Liver (tissue), 3 donors: Measurements from ENCODE around the gene PTPRH.

Experiments
- EGR1 ChIP-seq, 2 donors: IDR thresholded peaks; 2 replicates each; pipeline ENCODE4 v1.6.1; 2016 to 2018; ENCODE audit warnings: antibody characterized with exemption in 2 of 2, low read depth in 2 of 2
- GABPA ChIP-seq, 2 donors: IDR thresholded peaks in 1 of 2; conservative IDR thresholded peaks in 1 of 2; 2 replicates each; pipeline ENCODE4 v1.6.1; 2016; ENCODE audit warnings: antibody characterized with exemption in 2 of 2, mild to moderate bottlenecking in 1 of 2, moderate library complexity in 1 of 2
- NR2F2 ChIP-seq: IDR thresholded peaks from 2 replicates; pipeline ENCODE4 v1.6.1; 2016; ENCODE audit warnings: antibody characterized with exemption
- RAD21 ChIP-seq, 2 donors: IDR thresholded peaks; 2 replicates each; pipeline ENCODE4 v1.6.1; 2016; ENCODE audit warnings: antibody characterized with exemption in 2 of 2, mild to moderate bottlenecking in 2 of 2
- RXRA ChIP-seq, 2 donors: IDR thresholded peaks; 2 replicates each; pipeline ENCODE4 v1.6.1; 2017 to 2018; ENCODE audit warnings: antibody characterized with exemption in 2 of 2, mild to moderate bottlenecking in 1 of 2
- TAF1 ChIP-seq: conservative IDR thresholded peaks from 2 replicates; pipeline ENCODE4 v1.6.1; 2016; ENCODE audit warnings: antibody characterized with exemption, mild to moderate bottlenecking
- YY1 ChIP-seq: IDR thresholded peaks from 2 replicates; pipeline ENCODE4 v1.6.1; 2016; ENCODE audit warnings: antibody characterized with exemption, mild to moderate bottlenecking
- TF ChIP-seq, protein P1 (sequence below): IDR thresholded peaks from 2 replicates; pipeline ENCODE4 v1.6.1; 2016; ENCODE audit warnings: antibody characterized with exemption
- TF ChIP-seq, protein P2 (sequence below): IDR thresholded peaks from 2 replicates; pipeline ENCODE4 v1.6.1; 2016; ENCODE audit warnings: antibody characterized with exemption, mild to moderate bottlenecking
- TF ChIP-seq, protein P3 (sequence below): IDR thresholded peaks from 2 replicates; pipeline ENCODE4 v1.6.1; 2016; ENCODE audit warnings: antibody characterized with exemption
- TF ChIP-seq, protein P4 (sequence below): fragments of 150-350 bp; IDR thresholded peaks from 2 replicates; pipeline ENCODE4 v1.5.1; 2017; ENCODE audit warnings: improper control_type of control experiment, low read depth, low read length; ENCODE audit not compliant: missing input control
- donor health status: healthy.
- donor health status: healthy.

DNA sequence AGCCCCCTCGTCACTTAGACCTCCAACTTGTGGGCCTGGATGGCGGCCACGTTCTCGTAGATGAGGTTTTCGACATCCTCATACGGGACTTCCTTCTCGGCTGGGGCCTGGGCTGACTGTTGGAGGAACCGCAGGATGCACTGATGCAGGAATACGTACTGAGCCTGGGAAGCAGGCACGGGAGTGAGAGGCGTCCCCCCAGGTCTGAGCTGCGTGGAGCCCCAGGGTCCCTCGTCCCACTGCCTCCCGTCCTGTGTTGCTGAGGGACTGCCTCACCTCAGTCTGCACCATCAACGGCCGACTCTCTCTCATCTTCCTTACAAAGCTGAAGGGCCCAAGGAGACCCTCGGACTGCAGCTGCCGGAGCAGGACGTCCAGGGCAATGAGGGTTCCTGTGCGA lies 27.6 kb downstream of the PTPRH start:
- TF ChIP-seq, protein P1, sequence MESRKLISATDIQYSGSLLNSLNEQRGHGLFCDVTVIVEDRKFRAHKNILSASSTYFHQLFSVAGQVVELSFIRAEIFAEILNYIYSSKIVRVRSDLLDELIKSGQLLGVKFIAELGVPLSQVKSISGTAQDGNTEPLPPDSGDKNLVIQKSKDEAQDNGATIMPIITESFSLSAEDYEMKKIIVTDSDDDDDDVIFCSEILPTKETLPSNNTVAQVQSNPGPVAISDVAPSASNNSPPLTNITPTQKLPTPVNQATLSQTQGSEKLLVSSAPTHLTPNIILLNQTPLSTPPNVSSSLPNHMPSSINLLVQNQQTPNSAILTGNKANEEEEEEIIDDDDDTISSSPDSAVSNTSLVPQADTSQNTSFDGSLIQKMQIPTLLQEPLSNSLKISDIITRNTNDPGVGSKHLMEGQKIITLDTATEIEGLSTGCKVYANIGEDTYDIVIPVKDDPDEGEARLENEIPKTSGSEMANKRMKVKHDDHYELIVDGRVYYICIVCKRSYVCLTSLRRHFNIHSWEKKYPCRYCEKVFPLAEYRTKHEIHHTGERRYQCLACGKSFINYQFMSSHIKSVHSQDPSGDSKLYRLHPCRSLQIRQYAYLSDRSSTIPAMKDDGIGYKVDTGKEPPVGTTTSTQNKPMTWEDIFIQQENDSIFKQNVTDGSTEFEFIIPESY: no peak
- TF ChIP-seq TAF1: no peak
- TF ChIP-seq, protein P2, sequence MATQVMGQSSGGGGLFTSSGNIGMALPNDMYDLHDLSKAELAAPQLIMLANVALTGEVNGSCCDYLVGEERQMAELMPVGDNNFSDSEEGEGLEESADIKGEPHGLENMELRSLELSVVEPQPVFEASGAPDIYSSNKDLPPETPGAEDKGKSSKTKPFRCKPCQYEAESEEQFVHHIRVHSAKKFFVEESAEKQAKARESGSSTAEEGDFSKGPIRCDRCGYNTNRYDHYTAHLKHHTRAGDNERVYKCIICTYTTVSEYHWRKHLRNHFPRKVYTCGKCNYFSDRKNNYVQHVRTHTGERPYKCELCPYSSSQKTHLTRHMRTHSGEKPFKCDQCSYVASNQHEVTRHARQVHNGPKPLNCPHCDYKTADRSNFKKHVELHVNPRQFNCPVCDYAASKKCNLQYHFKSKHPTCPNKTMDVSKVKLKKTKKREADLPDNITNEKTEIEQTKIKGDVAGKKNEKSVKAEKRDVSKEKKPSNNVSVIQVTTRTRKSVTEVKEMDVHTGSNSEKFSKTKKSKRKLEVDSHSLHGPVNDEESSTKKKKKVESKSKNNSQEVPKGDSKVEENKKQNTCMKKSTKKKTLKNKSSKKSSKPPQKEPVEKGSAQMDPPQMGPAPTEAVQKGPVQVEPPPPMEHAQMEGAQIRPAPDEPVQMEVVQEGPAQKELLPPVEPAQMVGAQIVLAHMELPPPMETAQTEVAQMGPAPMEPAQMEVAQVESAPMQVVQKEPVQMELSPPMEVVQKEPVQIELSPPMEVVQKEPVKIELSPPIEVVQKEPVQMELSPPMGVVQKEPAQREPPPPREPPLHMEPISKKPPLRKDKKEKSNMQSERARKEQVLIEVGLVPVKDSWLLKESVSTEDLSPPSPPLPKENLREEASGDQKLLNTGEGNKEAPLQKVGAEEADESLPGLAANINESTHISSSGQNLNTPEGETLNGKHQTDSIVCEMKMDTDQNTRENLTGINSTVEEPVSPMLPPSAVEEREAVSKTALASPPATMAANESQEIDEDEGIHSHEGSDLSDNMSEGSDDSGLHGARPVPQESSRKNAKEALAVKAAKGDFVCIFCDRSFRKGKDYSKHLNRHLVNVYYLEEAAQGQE: no peak
- TF ChIP-seq GABPA (IDR thresholded peaks at IDR 0.05 in 1 of 2, conservative IDR thresholded peaks at IDR 0.05 in 1 of 2): no peak
- TF ChIP-seq, protein P3, sequence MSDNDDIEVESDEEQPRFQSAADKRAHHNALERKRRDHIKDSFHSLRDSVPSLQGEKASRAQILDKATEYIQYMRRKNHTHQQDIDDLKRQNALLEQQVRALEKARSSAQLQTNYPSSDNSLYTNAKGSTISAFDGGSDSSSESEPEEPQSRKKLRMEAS: no peak
- TF ChIP-seq, protein P4, sequence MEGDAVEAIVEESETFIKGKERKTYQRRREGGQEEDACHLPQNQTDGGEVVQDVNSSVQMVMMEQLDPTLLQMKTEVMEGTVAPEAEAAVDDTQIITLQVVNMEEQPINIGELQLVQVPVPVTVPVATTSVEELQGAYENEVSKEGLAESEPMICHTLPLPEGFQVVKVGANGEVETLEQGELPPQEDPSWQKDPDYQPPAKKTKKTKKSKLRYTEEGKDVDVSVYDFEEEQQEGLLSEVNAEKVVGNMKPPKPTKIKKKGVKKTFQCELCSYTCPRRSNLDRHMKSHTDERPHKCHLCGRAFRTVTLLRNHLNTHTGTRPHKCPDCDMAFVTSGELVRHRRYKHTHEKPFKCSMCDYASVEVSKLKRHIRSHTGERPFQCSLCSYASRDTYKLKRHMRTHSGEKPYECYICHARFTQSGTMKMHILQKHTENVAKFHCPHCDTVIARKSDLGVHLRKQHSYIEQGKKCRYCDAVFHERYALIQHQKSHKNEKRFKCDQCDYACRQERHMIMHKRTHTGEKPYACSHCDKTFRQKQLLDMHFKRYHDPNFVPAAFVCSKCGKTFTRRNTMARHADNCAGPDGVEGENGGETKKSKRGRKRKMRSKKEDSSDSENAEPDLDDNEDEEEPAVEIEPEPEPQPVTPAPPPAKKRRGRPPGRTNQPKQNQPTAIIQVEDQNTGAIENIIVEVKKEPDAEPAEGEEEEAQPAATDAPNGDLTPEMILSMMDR: no peak
- TF ChIP-seq RAD21 (IDR thresholded peaks at IDR 0.05): no peak
- TF ChIP-seq EGR1 (IDR thresholded peaks at IDR 0.05; ENCODE audit: low read depth in 2 of 2): no peak
- no peak for TF ChIP-seq YY1
- TF ChIP-seq NR2F2: no peak
- no peak for TF ChIP-seq RXRA (IDR thresholded peaks at IDR 0.05)
